Fibroblast of upper back skin (primary cell): Measurements from ENCODE around the gene VIPR1.
A peak's percentile ranks its signal among the peaks of the same experiment; 100 is the strongest.
"Not testable (repeated sequence)": the region's sequence is repeated elsewhere in the genome, so short reads cannot be mapped to it uniquely, and the experiment has no call there.

Experiments
- DNase-seq: peaks from one replicate; pipeline ENCODE4 v3.0.0-alpha.2; 2013

Gene VIPR1

GRCh38 chr3:42537350-42537749 lies 34.9 kb downstream of the VIPR1 start:
- no peak for DNase-seq

- no peak for DNase-seq
Measured at GRCh38 chr3:42539871-42540714, 37.6 kb downstream of the VIPR1 start.

GRCh38 chr3:42541079-42541478 lies 38.6 kb downstream of the VIPR1 start:
- DNase-seq: no peak

GRCh38 chr3:42544492-42545283 lies 42.2 kb downstream of the VIPR1 start:
- DNase-seq: no peak

- no peak for DNase-seq
Measured at GRCh38 chr3:42545284-42545900, 42.9 kb downstream of the VIPR1 start.

- DNase-seq: peak; percentile 31
Measured at GRCh38 chr3:42546691-42547213, 44.3 kb downstream of the VIPR1 start.

- DNase-seq: peak; percentile 37
Measured at GRCh38 chr3:42547401-42547945, 45.0 kb downstream of the VIPR1 start.

- DNase-seq: no peak
Measured at GRCh38 chr3:42549131-42549530, 46.7 kb downstream of the VIPR1 start.

- DNase-seq: no peak
Measured at GRCh38 chr3:42550250-42550649, 47.8 kb downstream of the VIPR1 start.

- no peak for DNase-seq
Measured at GRCh38 chr3:42552830-42553229, 50.4 kb downstream of the VIPR1 start.

GRCh38 chr3:42556089-42556632 lies 53.7 kb downstream of the VIPR1 start:
- no peak for DNase-seq

GRCh38 chr3:42556817-42557216 lies 54.4 kb downstream of the VIPR1 start:
- not testable (repeated sequence) for DNase-seq

GRCh38 chr3:42557854-42558253 lies 55.4 kb downstream of the VIPR1 start:
- no peak for DNase-seq

- DNase-seq: no peak
Measured at GRCh38 chr3:42562047-42562907, 59.8 kb downstream of the VIPR1 start.

GRCh38 chr3:42569593-42570142 lies 67.2 kb downstream of the VIPR1 start:
- no peak for DNase-seq

GRCh38 chr3:42572278-42572677 lies 69.8 kb downstream of the VIPR1 start:
- peak; percentile 28 for DNase-seq

GRCh38 chr3:42575137-42575741 lies 72.8 kb downstream of the VIPR1 start:
- no peak for DNase-seq

- DNase-seq: no peak
Measured at GRCh38 chr3:42578054-42578453, 75.6 kb downstream of the VIPR1 start.

- not testable (repeated sequence) for DNase-seq
Measured at GRCh38 chr3:42579346-42579745, 76.9 kb downstream of the VIPR1 start.

GRCh38 chr3:42581400-42581708 lies 78.9 kb downstream of the VIPR1 start:
- DNase-seq: no peak
